K562 (cell line): Measurements from ENCODE around the gene HACL1. TPM values are rescaled to one million over a fixed set of nuclear protein-coding genes. Genes with fewer than 3 reads are reported as not detected.

Experiments
- CAMTA2 ChIP-seq: fragments of 250-450 bp; sonication (Bioruptor Pico); conservative IDR thresholded peaks from 2 replicates; pipeline ENCODE4 v1.5.1; 2022
- SMAD3 ChIP-seq: fragments of 450-650 bp; formaldehyde crosslinking; conservative IDR thresholded peaks from 2 replicates; pipeline ENCODE4 v1.4.0; 2020; ENCODE audit warnings: mild to moderate bottlenecking
- TRIM28 ChIP-seq: fragments of 450-650 bp; IDR thresholded peaks from 2 replicates; pipeline ENCODE4 v1.6.1; 2017
- ZC3H11A ChIP-seq: IDR thresholded peaks from 2 replicates; pipeline ENCODE4 v1.6.1; 2012; ENCODE audit warnings: low read depth, low read length, improper control_type of control experiment
- polyA plus RNA-seq, 8 experiments: library from polyadenylated mRNA; depleted of rRNA in 4 of 8; stranded (reverse) in 5 of 8; unstranded in 3 of 8; fragments of >200 nt; fragmentation: Nextera tagmentation in 2 of 8; fragmentation: Illumina TruSeq in 1 of 8; extraction: Ambion mirVana in 2 of 8; extraction: Trizol in 1 of 8; gene quantifications; 2 replicates each; pipeline versions ENCODE4 v1.2.1 to v1.2.3, GENCODE V29; 2011 to 2014; ENCODE audit warnings: inconsistent platforms in 1 of 8, missing spikeins in 1 of 8
- total RNA-seq, 7 experiments: library from RNA; depleted of rRNA in 6 of 7; stranded (reverse); fragments of >200 nt in 6 of 7; fragmentation: Illumina TruSeq in 2 of 7; extraction: Trizol in 2 of 7; gene quantifications; 2 replicates each; pipeline versions ENCODE4 v1.2.1 to v1.2.3, GENCODE V29; 2011 to 2021; ENCODE audit warnings: low replicate concordance in 1 of 7
- TF ChIP-seq, protein P1 (sequence below): fragments of 450-650 bp; IDR thresholded peaks from 2 replicates; pipeline ENCODE4 v1.6.1; 2017; ENCODE audit warnings: antibody characterized with exemption, mild to moderate bottlenecking
- TF ChIP-seq, protein P2 (sequence below): fragments of 450-650 bp; IDR thresholded peaks from 2 replicates; pipeline ENCODE4 v1.6.1; 2016; ENCODE audit warnings: borderline replicate concordance

The HACL1 gene
- total and polyA plus RNA-seq, 9 of the 15 experiments (the other 6 are each of a cell fraction or from before 2014, with no cell fraction given) = 18.9 to 61.5 (median 30.5) TPM

DNA sequence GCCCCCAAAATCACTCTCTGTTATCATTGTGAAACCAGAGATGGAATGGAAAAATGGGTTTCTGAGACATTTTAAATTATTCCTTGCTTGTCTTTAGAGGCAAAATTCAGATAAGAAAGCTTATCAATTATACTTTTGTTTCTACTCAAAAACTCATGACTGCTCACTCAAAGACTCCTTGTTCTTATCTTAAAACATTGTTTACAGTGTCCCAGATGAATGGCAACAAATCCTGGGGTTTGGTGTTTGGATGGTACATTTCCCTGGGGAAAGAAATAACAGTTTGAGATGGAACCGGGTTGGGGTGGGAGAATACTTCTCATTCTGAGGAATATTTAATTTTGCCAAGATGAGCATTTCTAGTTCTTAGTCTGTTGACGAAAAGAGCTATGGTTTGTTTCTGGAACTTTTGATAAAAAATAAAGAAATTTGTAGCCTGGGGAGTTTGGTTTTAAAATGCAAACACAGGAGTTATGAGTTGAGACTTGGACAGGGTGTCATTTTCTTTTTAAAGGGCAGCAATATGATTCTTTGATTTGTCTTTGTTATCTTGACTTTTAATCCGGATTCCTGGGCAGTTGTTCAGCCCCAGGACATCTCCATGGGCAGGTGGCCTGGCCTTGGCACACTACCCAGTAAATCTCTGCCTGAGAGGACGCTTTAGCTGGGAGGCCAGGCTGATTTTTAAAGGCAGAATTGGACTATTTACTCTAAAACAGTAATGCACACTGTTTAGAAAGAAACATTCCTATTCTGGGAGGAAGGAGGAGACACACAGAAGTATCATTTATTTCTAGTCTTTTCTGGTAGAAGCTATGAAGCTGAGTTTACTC, 32.6 kb upstream of the HACL1 start (continued):
- TF ChIP-seq, protein P1, sequence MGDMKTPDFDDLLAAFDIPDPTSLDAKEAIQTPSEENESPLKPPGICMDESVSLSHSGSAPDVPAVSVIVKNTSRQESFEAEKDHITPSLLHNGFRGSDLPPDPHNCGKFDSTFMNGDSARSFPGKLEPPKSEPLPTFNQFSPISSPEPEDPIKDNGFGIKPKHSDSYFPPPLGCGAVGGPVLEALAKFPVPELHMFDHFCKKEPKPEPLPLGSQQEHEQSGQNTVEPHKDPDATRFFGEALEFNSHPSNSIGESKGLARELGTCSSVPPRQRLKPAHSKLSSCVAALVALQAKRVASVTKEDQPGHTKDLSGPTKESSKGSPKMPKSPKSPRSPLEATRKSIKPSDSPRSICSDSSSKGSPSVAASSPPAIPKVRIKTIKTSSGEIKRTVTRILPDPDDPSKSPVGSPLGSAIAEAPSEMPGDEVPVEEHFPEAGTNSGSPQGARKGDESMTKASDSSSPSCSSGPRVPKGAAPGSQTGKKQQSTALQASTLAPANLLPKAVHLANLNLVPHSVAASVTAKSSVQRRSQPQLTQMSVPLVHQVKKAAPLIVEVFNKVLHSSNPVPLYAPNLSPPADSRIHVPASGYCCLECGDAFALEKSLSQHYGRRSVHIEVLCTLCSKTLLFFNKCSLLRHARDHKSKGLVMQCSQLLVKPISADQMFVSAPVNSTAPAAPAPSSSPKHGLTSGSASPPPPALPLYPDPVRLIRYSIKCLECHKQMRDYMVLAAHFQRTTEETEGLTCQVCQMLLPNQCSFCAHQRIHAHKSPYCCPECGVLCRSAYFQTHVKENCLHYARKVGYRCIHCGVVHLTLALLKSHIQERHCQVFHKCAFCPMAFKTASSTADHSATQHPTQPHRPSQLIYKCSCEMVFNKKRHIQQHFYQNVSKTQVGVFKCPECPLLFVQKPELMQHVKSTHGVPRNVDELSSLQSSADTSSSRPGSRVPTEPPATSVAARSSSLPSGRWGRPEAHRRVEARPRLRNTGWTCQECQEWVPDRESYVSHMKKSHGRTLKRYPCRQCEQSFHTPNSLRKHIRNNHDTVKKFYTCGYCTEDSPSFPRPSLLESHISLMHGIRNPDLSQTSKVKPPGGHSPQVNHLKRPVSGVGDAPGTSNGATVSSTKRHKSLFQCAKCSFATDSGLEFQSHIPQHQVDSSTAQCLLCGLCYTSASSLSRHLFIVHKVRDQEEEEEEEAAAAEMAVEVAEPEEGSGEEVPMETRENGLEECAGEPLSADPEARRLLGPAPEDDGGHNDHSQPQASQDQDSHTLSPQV = no peak
- TF ChIP-seq ZC3H11A = no peak
- no peak for TF ChIP-seq TRIM28
- TF ChIP-seq SMAD3 (CRISPR knock-in tag) = no peak
- no peak for TF ChIP-seq CAMTA2 (CRISPR knock-in tag)
- TF ChIP-seq, protein P2, sequence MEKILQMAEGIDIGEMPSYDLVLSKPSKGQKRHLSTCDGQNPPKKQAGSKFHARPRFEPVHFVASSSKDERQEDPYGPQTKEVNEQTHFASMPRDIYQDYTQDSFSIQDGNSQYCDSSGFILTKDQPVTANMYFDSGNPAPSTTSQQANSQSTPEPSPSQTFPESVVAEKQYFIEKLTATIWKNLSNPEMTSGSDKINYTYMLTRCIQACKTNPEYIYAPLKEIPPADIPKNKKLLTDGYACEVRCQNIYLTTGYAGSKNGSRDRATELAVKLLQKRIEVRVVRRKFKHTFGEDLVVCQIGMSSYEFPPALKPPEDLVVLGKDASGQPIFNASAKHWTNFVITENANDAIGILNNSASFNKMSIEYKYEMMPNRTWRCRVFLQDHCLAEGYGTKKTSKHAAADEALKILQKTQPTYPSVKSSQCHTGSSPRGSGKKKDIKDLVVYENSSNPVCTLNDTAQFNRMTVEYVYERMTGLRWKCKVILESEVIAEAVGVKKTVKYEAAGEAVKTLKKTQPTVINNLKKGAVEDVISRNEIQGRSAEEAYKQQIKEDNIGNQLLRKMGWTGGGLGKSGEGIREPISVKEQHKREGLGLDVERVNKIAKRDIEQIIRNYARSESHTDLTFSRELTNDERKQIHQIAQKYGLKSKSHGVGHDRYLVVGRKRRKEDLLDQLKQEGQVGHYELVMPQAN = no peak
